Measurements from ENCODE around the gene IL1R1. TPM values are rescaled to one million over a fixed set of nuclear protein-coding genes. Genes with fewer than 3 reads are reported as not detected.

Gene IL1R1
- total RNA-seq (ENCODE audit: unreplicated experiment): 1.0 TPM
- long read RNA-seq: 0 reads

GRCh38 chr2:102141970-102142828 lies at the start of gene IL1R1:
Gene IL1R1, plus strand, starts transcription at chr2:102142746. Its CDS starts 14,979 bp downstream, at chr2:102157725.
- Mint-ChIP-seq H3K27me3 (ENCODE audit: unreplicated experiment) (peaks cover 20% of the 10 kb centered on the region), H3K9me3 (ENCODE audit: unreplicated experiment) (peaks cover 11% of the 10 kb centered on the region), H3K27ac (ENCODE audit: unreplicated experiment) (no peak within 1 kb of the TSS), H3K4me1 (ENCODE audit: unreplicated experiment) (peaks cover 7% of the 10 kb centered on the region), H3K36me3 (ENCODE audit: low read depth, unreplicated experiment) (peaks cover 18% of the 10 kb centered on the region), H3K4me3 (ENCODE audit: unreplicated experiment) (peak within 1 kb of the TSS; percentile 85)
- TF ChIP-seq CTCF (IDR thresholded peaks at IDR 0.05; ENCODE audit: unreplicated experiment): no peak
- peak; percentile 61 for DNase-seq (ENCODE audit: low spot score)

GRCh38 chr2:102093662-102094061 lies 48.9 kb upstream of the IL1R1 start:
- H3K27me3 Mint-ChIP-seq (ENCODE audit: unreplicated experiment): no peaks in the 10 kb centered on the region
- no peaks in the 10 kb centered on the region for H3K9me3 Mint-ChIP-seq (ENCODE audit: unreplicated experiment)
- H3K27ac Mint-ChIP-seq (ENCODE audit: unreplicated experiment): no peak overlapping the region

GRCh38 chr2:102094917-102095316 lies 47.6 kb upstream of the IL1R1 start:
- no peak for TF ChIP-seq CTCF (IDR thresholded peaks at IDR 0.05; ENCODE audit: unreplicated experiment)
- H3K27ac Mint-ChIP-seq (ENCODE audit: unreplicated experiment): no peak overlapping the region
- no peak for DNase-seq (ENCODE audit: low spot score)
- no peaks in the 10 kb centered on the region for H3K36me3 Mint-ChIP-seq (ENCODE audit: low read depth, unreplicated experiment)
- H3K27me3 Mint-ChIP-seq (ENCODE audit: unreplicated experiment): no peaks in the 10 kb centered on the region
- peaks cover 3% of the 10 kb centered on the region for H3K4me1 Mint-ChIP-seq (ENCODE audit: unreplicated experiment)
- H3K4me3 Mint-ChIP-seq (ENCODE audit: unreplicated experiment): no peak overlapping the region
- no peaks in the 10 kb centered on the region for H3K9me3 Mint-ChIP-seq (ENCODE audit: unreplicated experiment)

More at GRCh38 chr2:102093662-102094061, 48.9 kb upstream of the IL1R1 start:
- Mint-ChIP-seq H3K4me1 (ENCODE audit: unreplicated experiment) (peaks cover 3% of the 10 kb centered on the region), H3K4me3 (ENCODE audit: unreplicated experiment) (no peak overlapping the region), H3K36me3 (ENCODE audit: low read depth, unreplicated experiment) (no peaks in the 10 kb centered on the region)
- no peak for TF ChIP-seq CTCF (IDR thresholded peaks at IDR 0.05; ENCODE audit: unreplicated experiment)
- DNase-seq (ENCODE audit: low spot score): no peak

- DNase-seq (ENCODE audit: low spot score): no peak
- Mint-ChIP-seq H3K27ac (ENCODE audit: unreplicated experiment) (no peak overlapping the region), H3K36me3 (ENCODE audit: low read depth, unreplicated experiment) (no peaks in the 10 kb centered on the region), H3K4me3 (ENCODE audit: unreplicated experiment) (no peak overlapping the region), H3K27me3 (ENCODE audit: unreplicated experiment) (no peaks in the 10 kb centered on the region), H3K9me3 (ENCODE audit: unreplicated experiment) (no peaks in the 10 kb centered on the region), H3K4me1 (ENCODE audit: unreplicated experiment) (peaks cover 3% of the 10 kb centered on the region)
- TF ChIP-seq CTCF (IDR thresholded peaks at IDR 0.05; ENCODE audit: unreplicated experiment): no peak
These were observed 46.4 kb upstream of the IL1R1 start for GRCh38 chr2:102096103-102096502.

- H3K27me3 Mint-ChIP-seq (ENCODE audit: unreplicated experiment): peaks cover 2% of the 10 kb centered on the region
- TF ChIP-seq CTCF (IDR thresholded peaks at IDR 0.05; ENCODE audit: unreplicated experiment): no peak
- H3K36me3 Mint-ChIP-seq (ENCODE audit: low read depth, unreplicated experiment): peaks cover 4% of the 10 kb centered on the region
- DNase-seq (ENCODE audit: low spot score): no peak
- H3K9me3 Mint-ChIP-seq (ENCODE audit: unreplicated experiment): no peaks in the 10 kb centered on the region
- peaks cover 13% of the 10 kb centered on the region for H3K4me1 Mint-ChIP-seq (ENCODE audit: unreplicated experiment)
- no peak overlapping the region for H3K27ac Mint-ChIP-seq (ENCODE audit: unreplicated experiment)
- no peak overlapping the region for H3K4me3 Mint-ChIP-seq (ENCODE audit: unreplicated experiment)
These were observed 43.8 kb upstream of the IL1R1 start for GRCh38 chr2:102098756-102099155.
